Mesodermal cell (in vitro differentiated cells): ENCODE data around the gene C1orf226.

ENCODE experiments used
- H3K27ac ChIP-seq: 2 replicates; pipeline ENCODE4 v1.7.0; 2013; ENCODE audit warnings: mild to moderate bottlenecking, low read depth, low read length, moderate library complexity; ENCODE audit not compliant: severe bottlenecking
- H3K36me3 ChIP-seq: 2 replicates; pipeline ENCODE4 v1.7.1; 2013; ENCODE audit warnings: mild to moderate bottlenecking, low read length, moderate library complexity; ENCODE audit not compliant: control insufficient read depth, insufficient read depth
- H3K4me1 ChIP-seq: one replicate; pipeline ENCODE4 v1.7.1; 2013; ENCODE audit warnings: mild to moderate bottlenecking, low read length; ENCODE audit not compliant: insufficient read depth, control insufficient read depth, poor library complexity, severe bottlenecking
- H3K4me3 ChIP-seq: 2 replicates; pipeline ENCODE4 v1.7.0; 2013; ENCODE audit warnings: low read length, control low read depth, mild to moderate bottlenecking; ENCODE audit not compliant: insufficient read depth, poor library complexity, severe bottlenecking; ENCODE audit errors: extremely low read depth
- H3K9me3 ChIP-seq: 2 replicates; pipeline ENCODE4 v1.7.1; 2013; ENCODE audit warnings: mild to moderate bottlenecking, low read length, moderate library complexity; ENCODE audit not compliant: control insufficient read depth
- WGBS, 2 experiments: methylation state at CpG; one replicate each; pipeline ENCODE4 v1.1.5; 2013; ENCODE audit warnings: missing lambda C conversion rate in 2 of 2; ENCODE audit not compliant: insufficient coverage in 2 of 2; 5-methylcytosine and 5-hydroxymethylcytosine counted together

The C1orf226 gene

GRCh38 chr1:162372159-162373071 lies 9.1 kb upstream of the C1orf226 start:
- Histone ChIP-seq H3K27ac (no peak overlapping the region), H3K36me3 (no peaks in the 10 kb centered on the region), H3K4me1 (peaks cover 22% of the 10 kb centered on the region), H3K4me3 (no peak overlapping the region), H3K9me3 (no peaks in the 10 kb centered on the region)
- 82 to 92% methylated on average over 10 to 11 of the region's 13 CpGs for WGBS, 2 experiments

GRCh38 chr1:162373072-162373427 lies 8.5 kb upstream of the C1orf226 start:
- 88 to 90% methylated on average over 1 of the region's 1 CpG for WGBS, 2 experiments
- H3K36me3 ChIP-seq: no peaks in the 10 kb centered on the region
- H3K27ac ChIP-seq: no peak overlapping the region
- H3K4me3 ChIP-seq: no peak overlapping the region
- H3K9me3 ChIP-seq: no peaks in the 10 kb centered on the region
- peaks cover 20% of the 10 kb centered on the region for H3K4me1 ChIP-seq

GRCh38 chr1:162373541-162374260 lies 7.8 kb upstream of the C1orf226 start:
- H3K27ac ChIP-seq: no peak overlapping the region
- 88 to 96% methylated on average over 8 of the region's 8 CpGs for WGBS, 2 experiments
- peaks cover 17% of the 10 kb centered on the region for H3K4me1 ChIP-seq

GRCh38 chr1:162374406-162374805 lies 7.1 kb upstream of the C1orf226 start:
- H3K27ac ChIP-seq: no peak overlapping the region
- H3K4me1 ChIP-seq: peaks cover 17% of the 10 kb centered on the region
- no peak overlapping the region for H3K4me3 ChIP-seq
- WGBS, 2 experiments: 84 to 97% methylated on average over 3 to 9 of the region's 9 CpGs
- H3K36me3 ChIP-seq: no peaks in the 10 kb centered on the region
- no peaks in the 10 kb centered on the region for H3K9me3 ChIP-seq

More at GRCh38 chr1:162373541-162374260, 7.8 kb upstream of the C1orf226 start:
- Histone ChIP-seq H3K9me3 (no peaks in the 10 kb centered on the region), H3K36me3 (no peaks in the 10 kb centered on the region), H3K4me3 (no peak overlapping the region)

- H3K27ac ChIP-seq: no peak overlapping the region
- no peak overlapping the region for H3K4me3 ChIP-seq
- 71 to 84% methylated on average over 4 to 7 of the region's 8 CpGs for WGBS, 2 experiments
- H3K4me1 ChIP-seq: peaks cover 17% of the 10 kb centered on the region
- H3K9me3 ChIP-seq: no peaks in the 10 kb centered on the region
- H3K36me3 ChIP-seq: no peaks in the 10 kb centered on the region
Measured at GRCh38 chr1:162375463-162375862, 6.1 kb upstream of the C1orf226 start.

GRCh38 chr1:162376691-162377090 lies 4.8 kb upstream of the C1orf226 start, which contains the start of gene SPATA46:
Gene SPATA46, minus strand, starts transcription at chr1:162376854. Its CDS starts 64 bp downstream, at chr1:162376790.
- Histone ChIP-seq H3K4me3 (no peak within 1 kb of the TSS), H3K36me3 (no peaks in the 10 kb centered on the region), H3K9me3 (no peaks in the 10 kb centered on the region), H3K4me1 (peaks cover 14% of the 10 kb centered on the region), H3K27ac (no peak within 1 kb of the TSS)
- WGBS, 2 experiments: 93 to 96% methylated on average over 3 to 4 of the region's 5 CpGs

- Histone ChIP-seq H3K9me3 (no peaks in the 10 kb centered on the region), H3K4me1 (peaks cover 6% of the 10 kb centered on the region), H3K36me3 (no peaks in the 10 kb centered on the region), H3K27ac (no peak overlapping the region), H3K4me3 (no peak overlapping the region)
- 96 to 98% methylated on average over 5 of the region's 6 CpGs for WGBS, 2 experiments
Measured at GRCh38 chr1:162380061-162380846, 1.3 kb upstream of the C1orf226 start.

- Histone ChIP-seq H3K4me3 (no peak overlapping the region), H3K27ac (no peak overlapping the region), H3K36me3 (no peaks in the 10 kb centered on the region), H3K9me3 (no peaks in the 10 kb centered on the region), H3K4me1 (peaks cover 6% of the 10 kb centered on the region)
- 94% methylated on average over 12 to 13 of the region's 13 CpGs for WGBS, 2 experiments
Measured at GRCh38 chr1:162381941-162382750, 618 bp downstream of the C1orf226 start.

- Histone ChIP-seq H3K36me3 (no peaks in the 10 kb centered on the region), H3K4me3 (no peak overlapping the region), H3K9me3 (no peaks in the 10 kb centered on the region), H3K4me1 (peaks cover 6% of the 10 kb centered on the region), H3K27ac (no peak overlapping the region)
- WGBS, 2 experiments: 91 to 92% methylated on average over 4 to 6 of the region's 6 CpGs
Measured at GRCh38 chr1:162383091-162383490, 1.6 kb downstream of the C1orf226 start.

- Histone ChIP-seq H3K9me3 (no peaks in the 10 kb centered on the region), H3K27ac (no peak overlapping the region), H3K36me3 (no peaks in the 10 kb centered on the region), H3K4me1 (peaks cover 7% of the 10 kb centered on the region), H3K4me3 (no peak overlapping the region)
- WGBS, 2 experiments: 85% methylated on average over 8 of the region's 8 CpGs
Measured at GRCh38 chr1:162383516-162383915, 2.0 kb downstream of the C1orf226 start.
